HG03521 (cell line): ENCODE measurements around the gene TTC22.

Experiments
- ATAC-seq: cut with Tn5 transposase; IDR thresholded peaks from one replicate; pipeline ENCODE4 v1.9.1; 2021; ENCODE audit warnings: mild to moderate bottlenecking, moderate library complexity; ENCODE audit not compliant: unreplicated experiment

The TTC22 gene

GRCh38 chr1:54754045-54754444 is 47.1 kb downstream of the TTC22 start:
- no peak for ATAC-seq

DNA sequence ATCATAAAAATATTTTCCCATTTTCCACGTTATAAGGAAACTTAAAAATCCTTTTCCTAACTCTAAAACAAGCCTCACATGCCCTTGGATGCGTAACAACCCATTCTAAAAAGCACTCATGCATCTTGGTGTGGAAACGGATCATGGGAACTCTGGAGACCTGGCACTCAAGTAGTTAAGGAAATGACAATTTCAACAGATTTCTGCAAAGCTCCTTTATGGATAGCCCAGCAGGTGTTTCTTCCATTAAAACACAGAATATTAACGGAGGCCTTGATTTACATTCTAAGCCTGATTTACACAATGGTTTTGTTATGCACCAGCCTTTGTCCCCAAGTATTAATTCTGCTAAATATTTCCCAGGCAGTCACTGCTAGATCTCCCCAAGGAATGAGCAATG is 49.7 kb downstream of the TTC22 start:
- no peak for ATAC-seq

- ATAC-seq = no peak
Measured at GRCh38 chr1:54750596-54750995, 50.5 kb downstream of the TTC22 start.

- ATAC-seq = no peak
Measured at GRCh38 chr1:54748094-54748835, 52.9 kb downstream of the TTC22 start.

DNA sequence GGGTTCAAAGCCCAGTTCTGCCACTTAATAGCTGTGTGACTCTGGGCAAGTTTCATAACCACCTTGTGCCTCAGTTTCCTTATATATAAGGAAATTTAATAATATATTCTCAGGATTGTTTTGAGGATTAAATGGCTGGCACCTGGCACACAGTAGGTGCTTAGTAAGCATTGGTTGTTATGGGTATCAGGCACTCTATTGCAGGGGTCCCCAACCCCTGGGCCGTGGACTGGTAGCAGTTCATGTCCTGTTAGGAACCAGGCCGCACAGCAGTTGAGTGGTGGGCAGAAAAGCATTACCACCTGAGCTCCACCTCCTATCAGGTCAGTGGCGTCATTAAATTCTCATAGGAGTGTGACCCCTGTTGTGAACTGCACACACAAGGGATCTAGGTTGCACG is 55.3 kb downstream of the TTC22 start:
- no peak for ATAC-seq

GRCh38 chr1:54745274-54745673 is 55.8 kb downstream of the TTC22 start:
- ATAC-seq = no peak

- no peak for ATAC-seq
Measured at GRCh38 chr1:54744696-54745095, 56.4 kb downstream of the TTC22 start.

GRCh38 chr1:54743416-54744226 is 57.5 kb downstream of the TTC22 start:
- no peak for ATAC-seq

DNA sequence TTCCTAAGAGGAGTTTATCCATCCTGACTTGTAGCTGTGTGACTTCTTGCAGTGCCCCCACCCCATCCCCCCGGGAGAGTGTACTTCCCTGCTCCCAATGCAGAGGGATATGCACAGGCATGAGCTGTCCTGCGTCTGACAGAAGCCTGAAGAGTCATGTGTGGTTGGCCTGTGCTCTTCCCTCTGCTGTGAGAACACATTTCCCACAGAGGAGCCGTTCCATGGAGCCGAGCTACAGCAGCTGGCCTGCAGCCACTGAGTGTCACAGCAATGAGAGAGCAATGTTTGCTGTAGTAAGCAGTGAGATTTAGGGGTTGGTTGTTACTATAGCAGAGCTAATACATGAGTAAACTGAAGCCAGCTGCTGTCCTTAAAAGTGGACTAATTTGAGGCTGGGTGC is 58.8 kb downstream of the TTC22 start:
- ATAC-seq = no peak

- ATAC-seq = no peak
Measured at GRCh38 chr1:54741531-54741930, 59.6 kb downstream of the TTC22 start.

GRCh38 chr1:54738244-54738643 is 62.9 kb downstream of the TTC22 start:
- no peak for ATAC-seq

GRCh38 chr1:54736685-54737084 is 64.4 kb downstream of the TTC22 start:
- no peak for ATAC-seq
